GM19099 (cell line): ENCODE data around the gene EXOSC7.

Source experiments
- POLR2A ChIP-seq: IDR thresholded peaks from 3 replicates; pipeline ENCODE4 v1.6.1; 2011; ENCODE audit warnings: low read depth; ENCODE audit not compliant: insufficient read length; ENCODE audit errors: extremely low read depth

The EXOSC7 gene

DNA sequence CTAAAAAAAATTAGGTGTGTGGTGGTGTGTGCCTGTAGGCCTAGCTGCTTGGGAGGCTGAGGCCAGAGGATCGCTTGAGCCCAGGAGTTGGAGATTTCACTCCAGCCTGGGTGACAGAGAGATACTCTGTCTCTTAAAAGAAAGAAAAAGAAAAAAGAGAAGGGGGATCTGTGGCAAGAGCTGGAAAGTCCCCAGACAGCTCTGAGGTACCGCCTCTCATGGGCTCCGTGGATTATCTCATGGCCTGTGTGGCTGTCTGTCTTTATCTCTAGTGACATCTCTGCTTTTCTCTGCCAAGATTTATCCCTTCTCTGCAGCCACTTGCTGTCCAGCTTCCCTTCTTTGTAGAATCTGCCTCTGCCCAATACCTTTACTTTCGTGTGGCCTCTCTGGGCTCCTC lies 5.7 kb downstream of the EXOSC7 start:
- TF ChIP-seq POLR2A, result no peak

DNA sequence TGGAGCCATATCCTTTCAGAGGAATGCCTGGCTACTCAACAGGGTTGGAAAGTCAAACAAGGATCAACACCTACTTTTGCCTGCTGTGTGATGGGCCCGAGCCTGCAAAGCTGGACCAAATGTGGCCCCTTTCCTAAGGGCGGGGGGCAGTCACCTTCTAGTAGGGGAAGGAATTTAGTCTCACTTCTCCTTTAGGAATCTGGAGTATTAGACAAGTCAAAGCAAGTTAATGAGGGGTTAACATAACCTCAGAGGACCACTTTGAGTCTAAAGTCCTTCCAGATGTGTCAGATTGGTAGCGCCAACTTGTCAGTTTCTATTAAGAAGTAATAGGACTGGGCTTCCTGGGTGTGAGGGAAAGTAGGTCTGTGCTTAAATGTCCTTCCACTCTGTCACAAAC lies 6.8 kb downstream of the EXOSC7 start:
- no peak for TF ChIP-seq POLR2A

DNA sequence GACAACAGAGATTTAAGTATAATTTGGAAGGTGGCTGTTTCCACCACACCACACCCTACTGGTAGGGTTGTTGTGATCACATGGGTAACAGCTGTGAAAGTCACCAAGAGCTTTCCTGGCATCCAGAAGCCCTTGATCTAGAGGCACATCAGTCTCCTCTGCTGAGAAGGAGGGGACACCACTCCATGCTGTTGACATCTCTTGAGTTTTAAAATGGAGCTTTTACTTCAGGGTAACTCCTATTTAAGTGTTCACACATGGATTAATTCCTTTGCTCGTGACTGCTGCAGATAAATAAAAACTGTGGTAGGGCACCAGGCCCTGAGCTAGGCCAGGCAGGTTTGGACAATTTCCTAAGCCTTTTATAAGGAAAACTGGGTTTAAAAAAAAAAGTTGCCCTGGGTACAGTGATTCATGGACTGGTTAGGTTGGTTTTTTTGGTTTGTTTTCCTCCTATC lies 7.5 kb downstream of the EXOSC7 start:
- TF ChIP-seq POLR2A, result no peak

DNA sequence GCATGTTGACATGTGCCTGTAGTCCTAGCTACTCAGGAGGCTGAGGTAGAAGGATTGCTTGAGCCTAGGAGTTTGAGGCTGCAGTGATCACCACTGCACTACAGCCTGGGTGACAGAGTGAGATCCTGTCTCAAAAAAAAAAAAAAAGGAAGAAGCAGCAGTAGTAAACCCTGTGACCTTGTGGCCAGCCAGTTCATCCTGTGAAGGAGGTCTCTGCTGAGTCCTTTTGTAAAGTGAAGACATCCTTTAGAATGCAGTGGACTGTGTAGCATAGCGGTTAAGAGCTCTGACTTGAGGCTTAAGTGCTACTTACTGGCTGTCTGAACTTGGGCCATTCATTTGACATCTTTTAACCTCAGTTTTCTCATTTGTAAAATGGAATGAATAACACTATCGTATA lies 8.3 kb downstream of the EXOSC7 start:
- TF ChIP-seq POLR2A, result no peak

DNA sequence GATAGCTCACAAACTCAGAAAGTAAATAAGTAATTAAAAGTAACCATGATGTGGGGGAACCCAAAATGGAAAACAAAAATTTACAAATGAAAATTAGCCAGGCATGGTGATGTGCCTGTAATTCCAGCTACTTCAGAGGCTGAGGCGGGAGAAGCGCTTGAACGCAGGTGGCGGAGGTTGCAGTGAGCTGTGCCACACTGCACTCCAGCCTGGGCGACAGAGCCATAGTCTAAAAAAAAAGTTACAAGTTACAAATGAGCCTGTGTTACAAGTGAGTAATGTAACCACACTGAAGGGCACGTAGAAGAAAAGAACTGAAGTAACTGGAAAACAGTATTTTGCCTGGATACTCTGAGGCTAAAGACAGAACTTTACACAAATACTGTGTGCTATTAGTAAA lies 11.3 kb downstream of the EXOSC7 start:
- TF ChIP-seq POLR2A, result no peak

DNA sequence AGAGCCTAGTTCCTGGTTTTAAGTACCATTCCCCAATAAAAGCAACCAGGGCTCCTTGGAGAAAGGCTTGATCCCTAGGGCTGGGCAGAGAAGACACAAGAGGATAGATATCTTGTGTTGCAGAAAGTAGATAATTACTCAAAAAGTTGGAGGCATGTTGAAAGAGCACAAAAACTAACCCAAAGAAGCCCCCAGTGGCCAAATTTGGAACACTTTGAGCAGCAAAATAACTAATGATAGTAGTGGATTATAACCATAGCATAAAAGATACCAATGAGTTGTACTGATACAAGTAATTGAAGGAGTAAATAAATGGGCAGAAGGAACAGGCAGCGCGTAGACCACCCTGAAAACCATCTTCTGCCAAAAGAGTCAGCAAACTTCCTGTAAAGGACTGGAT lies 12.0 kb downstream of the EXOSC7 start:
- no peak for TF ChIP-seq POLR2A

DNA sequence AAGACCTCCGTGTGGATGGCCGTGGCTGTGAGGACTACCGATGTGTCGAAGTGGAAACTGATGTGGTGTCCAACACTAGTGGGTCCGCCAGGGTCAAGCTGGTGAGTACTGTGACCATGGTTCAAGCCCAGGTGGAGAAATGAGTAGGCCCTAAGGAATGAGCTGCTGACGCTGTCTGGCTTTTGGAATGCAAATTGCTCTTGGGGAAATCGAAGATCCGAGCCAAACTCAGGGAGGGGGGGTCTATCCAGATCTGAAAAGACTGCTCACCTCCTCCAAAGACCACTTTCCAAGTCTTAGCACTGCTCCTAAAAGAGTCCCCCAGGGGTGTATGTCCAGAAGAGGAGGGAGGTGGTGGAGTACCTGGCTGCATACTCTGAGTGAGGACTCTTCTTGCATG lies 13.1 kb downstream of the EXOSC7 start:
- no peak for TF ChIP-seq POLR2A

DNA sequence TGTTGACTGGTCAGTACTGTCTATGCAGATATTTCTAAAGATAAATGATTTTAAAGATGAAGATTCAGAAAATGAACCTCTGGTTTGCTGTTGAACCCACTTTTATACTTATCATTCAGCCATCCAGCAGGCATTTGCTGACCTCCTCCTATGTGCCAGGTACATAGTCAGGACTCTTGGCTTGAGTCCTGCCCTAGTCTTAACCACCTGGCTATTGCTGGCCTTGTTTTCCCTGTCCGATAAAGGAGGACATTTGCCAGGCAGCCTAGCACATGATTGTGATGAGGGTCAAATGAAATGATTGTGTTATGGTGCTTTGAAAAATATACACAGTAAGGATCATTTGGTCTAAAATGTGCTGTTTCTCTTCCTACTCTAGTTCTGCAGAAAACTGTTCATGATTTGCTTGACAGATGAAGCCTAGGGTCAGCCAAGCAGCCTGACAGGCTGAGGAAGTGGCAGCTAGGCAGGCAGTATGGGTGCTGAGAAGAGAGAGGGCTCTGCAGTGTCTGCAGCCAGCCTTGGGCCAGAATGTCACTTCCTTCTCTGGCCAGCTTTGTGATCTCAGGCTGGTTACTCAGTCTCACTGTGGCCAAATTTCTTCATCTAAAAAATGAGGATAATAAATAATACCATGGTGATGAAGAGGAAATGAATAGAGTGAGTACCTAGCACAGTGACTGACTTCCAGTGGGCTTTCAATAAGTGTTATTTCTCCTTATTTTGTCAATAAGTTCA lies 13.8 kb downstream of the EXOSC7 start:
- TF ChIP-seq POLR2A, result no peak

DNA sequence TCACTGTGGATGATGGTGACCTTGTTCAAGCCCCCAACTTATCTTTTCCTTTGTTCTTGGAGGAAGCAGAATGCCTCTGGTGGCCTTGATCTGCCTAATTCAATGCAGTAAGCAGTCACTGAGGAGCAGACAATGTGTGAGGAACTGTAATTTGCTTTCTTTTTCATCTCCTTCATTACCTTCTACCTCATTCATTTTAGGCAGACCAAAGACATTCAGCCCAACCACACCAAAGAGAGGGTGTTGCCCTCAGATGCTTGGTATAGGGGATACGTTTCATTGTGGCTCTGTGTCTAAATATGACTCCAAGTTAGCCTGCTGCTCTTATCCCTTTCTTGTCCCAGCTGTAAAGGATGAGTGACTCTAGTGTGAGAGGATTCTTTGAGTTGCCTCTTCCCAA lies 15.3 kb downstream of the EXOSC7 start:
- no peak for TF ChIP-seq POLR2A

DNA sequence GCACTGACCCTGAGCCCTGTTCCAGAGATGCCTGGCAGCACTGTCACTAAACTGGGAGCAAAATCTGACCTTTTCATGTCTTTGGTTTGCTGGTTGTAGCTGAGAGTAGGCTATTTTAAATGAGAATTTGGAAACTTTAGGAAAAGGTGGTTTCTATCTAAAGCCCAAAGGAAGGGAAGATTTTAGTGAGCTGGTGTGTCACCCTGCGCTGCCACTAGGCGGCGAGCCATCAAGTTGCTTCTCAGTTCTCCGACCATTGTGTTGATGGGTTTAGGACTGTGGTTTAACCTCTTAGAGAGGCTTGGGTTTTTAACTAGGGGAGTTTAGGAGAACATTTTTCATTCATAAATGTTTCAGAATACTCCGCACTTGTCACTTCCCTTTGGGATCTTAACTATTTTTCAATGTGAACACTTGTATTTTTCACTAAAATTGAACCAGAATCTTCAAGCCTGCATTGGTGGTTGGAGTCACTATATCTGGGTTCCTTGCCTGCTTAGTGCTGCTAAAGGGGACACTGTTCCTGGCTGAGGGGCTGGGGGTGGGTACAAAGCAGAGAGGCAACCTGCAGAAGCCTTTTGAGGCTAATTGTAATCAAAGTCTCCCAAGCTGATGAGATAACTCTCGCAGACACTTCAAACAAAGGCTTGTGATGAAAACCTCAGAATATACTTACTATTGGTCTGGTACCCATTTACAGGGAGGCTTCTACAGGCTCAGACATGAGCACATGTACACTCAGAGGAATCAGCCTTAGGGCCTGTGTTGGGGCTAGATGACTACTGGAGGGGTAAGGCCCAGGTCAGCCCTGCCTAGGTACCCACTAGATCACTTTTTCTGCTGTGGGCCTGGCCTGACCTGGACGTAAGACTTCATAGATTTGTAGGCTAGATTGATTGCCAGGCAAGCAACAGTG lies 16.8 kb downstream of the EXOSC7 start:
- TF ChIP-seq POLR2A, result no peak

DNA sequence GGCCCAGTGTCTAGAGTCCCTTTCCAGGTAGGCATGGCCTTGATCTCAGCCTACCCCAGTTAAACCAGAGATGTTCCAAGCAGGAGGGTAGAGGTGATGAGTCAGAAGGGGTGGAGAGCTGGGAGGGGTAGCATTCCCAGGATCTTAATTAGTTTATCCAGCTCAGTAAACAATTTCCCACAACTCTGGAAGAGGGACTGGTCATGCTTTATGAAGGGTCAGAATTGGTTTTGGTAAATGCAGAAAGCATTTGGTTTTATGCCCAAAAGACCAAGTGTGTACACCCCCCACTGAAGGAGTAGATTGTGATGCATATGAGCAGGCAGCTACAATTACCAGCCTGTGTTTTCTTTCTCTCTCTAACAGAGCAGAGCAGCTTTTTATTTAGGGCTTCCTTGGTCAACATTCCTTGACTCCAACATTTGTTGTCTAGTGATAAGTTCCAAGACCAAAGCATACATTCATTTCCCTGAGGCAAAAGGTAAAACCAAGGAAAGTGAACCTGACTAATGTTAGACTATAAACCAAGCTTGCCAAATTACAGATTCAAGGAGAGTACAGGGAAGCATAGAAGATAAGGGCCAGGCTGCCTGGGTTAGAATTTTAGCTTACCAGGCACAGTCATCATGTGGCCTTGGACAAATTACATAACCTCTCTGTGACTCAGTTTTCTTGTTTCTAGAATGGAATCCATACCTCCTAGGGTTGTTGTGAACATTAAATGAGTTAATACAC lies 17.6 kb downstream of the EXOSC7 start:
- no peak for TF ChIP-seq POLR2A

DNA sequence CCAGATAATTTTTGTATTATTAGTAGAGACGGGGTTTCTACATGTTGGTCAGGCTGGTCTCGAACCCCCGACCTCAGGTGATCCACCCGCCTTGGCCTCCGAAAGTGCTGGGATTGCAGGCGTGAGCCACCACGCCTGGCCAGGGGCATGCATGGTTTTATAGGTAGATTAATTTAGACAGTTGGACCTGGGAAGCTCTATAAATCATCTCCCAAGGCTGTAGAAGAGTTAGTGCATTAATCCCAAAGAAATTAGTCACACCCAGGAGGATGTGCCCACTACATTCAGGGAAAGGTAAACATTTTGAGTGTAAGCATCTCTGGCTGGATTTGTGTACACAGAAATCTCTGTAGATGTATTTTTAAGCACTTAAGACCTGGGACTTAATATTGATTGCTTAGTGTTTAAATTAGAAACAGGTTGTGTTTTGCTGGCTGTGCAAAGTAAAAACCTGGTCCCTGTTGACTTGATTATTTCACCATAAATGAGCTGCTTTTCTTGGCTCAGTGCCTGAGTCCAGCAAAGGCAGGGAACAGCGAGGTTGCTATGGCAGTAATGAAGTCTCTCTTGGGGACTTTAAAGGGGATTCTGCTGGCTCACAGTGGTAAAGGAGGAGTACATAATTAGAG lies 19.2 kb downstream of the EXOSC7 start:
- no peak for TF ChIP-seq POLR2A

DNA sequence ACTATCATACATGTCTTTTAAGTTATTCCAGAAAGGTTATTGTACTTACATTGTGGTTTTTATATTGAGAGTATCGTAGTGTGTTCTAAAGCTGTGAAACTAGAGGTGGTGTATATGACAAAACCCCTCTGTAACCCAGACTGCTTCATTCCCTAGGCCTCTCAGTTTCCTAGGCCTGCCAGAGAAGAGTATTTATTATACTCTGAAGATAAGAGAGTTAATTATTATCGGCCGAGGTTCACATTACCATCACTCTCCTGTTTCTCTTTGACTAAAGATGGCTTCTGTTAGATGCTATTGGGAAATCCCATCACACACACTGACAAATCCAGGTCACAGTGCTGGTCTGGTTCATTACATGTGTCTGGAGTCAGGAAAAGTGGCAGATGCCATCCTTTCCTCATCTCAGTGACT lies 20.5 kb downstream of the EXOSC7 start:
- TF ChIP-seq POLR2A, result no peak

DNA sequence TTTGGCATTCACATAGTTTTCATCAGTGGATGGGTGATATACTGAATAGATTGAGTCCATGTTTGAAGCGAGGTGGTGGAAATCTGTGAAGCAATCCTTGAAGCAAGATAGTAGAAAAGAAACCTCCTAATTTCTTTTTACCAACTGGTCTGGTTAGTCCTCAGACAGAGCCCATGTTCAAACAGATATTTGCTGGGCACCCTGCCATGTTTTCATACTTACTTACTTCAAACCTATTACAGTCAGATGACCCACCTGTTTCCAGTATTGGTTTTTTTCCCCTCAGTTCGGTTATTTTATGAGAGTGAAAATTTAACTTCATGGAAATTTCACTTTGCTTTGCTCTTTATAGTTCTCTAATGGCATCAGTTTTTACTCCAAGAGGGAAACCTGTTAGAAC lies 23.7 kb downstream of the EXOSC7 start:
- no peak for TF ChIP-seq POLR2A

DNA sequence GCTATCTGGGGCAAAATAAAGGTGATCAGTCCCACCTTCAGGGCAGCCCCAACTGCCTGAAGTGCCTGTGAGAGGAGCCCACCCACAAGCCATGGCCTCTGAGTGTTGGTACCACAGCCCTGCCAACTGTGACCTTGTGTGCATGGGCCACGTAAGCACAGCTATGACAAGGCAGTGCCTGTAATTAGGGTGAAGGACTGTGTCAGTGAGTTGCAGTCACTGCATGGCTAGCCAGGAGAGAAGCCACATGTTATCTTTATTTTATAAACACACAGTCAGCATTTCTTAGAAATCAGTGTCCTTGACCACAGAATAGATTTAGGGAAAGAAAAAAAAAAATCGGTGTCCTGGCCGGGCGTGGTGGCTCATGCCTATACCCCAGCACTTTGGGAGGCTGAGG lies 24.8 kb downstream of the EXOSC7 start:
- no peak for TF ChIP-seq POLR2A

DNA sequence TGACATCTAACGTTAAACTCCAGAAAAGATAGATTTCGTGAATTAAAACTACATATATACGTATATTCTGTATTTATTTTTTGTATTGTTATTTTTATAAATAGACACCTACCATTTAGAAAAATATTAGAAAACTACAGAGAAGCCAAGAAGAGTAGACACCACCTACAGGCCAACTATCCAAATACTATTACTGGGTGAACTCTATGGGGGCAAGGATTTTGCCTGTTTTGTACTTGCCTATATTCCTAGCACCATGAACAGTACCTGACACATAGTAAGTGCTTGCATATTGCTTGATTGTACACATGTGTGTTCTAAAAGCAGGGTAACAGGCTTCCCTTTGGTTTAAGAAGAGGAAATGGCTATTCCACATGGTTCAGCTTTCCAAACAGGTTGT lies 25.7 kb downstream of the EXOSC7 start:
- no peak for TF ChIP-seq POLR2A

DNA sequence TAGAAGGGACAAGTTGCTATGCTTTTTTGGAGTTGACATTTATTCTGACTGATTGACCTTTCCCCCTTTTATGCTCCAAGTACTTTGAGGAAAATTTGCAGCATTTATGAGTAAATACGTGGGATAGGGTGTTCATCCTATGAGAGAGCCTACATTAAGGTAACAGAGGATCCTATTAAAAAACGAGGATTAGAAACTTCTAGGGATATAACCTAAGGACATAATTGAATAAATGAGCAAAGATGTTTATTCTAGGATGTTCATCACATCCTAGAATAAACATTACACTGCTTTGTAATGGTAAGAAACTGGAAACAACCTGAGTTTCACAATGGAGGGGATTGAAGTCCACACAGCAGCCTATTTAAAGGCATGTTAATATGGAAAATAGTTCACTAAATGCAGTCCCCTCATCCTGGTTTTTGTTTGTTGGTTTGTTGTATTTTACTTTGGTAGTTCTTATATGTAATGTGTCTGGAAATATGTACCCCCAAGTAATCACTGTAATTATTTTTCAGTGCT lies 26.2 kb downstream of the EXOSC7 start:
- no peak for TF ChIP-seq POLR2A
